Measurements from ENCODE around the gene KLHL1. TPM values are rescaled to one million over a fixed set of nuclear protein-coding genes. Genes with fewer than 3 reads are reported as not detected.

The KLHL1 gene
- total RNA-seq, 1 donor from 2014 or later = not detected

GRCh38 chr13:69866555-69866954 lies 241.7 kb downstream of the KLHL1 start:
- no peaks in the 10 kb centered on the region for H3K27me3 ChIP-seq (ENCODE audit: insufficient read depth, low read length)
- DNase-seq (ENCODE audit: low read depth) = no peak
- no peaks in the 10 kb centered on the region for H3K36me3 ChIP-seq (ENCODE audit: insufficient read depth, low read length)
- Mint-ChIP-seq H3K36me3 (ENCODE audit: low read depth, unreplicated experiment) (no peaks in the 10 kb centered on the region), H3K27me3 (ENCODE audit: low read depth, unreplicated experiment) (no peaks in the 10 kb centered on the region), H3K9me3 (ENCODE audit: unreplicated experiment) (no peaks in the 10 kb centered on the region), H3K27ac (ENCODE audit: unreplicated experiment) (no peak overlapping the region), H3K4me1 (ENCODE audit: low read depth, unreplicated experiment) (no peaks in the 10 kb centered on the region), H3K4me3 (ENCODE audit: unreplicated experiment) (no peak overlapping the region)
- no peaks in the 10 kb centered on the region for H3K4me1 ChIP-seq (ENCODE audit: insufficient read depth, low read length)
- no peak overlapping the region for H2AFZ ChIP-seq (ENCODE audit: low read depth, low read length)
- H3K27ac ChIP-seq (ENCODE audit: low read depth, low read length) = no peak overlapping the region
- H3K79me2 ChIP-seq (ENCODE audit: insufficient read depth, low read length) = no peaks in the 10 kb centered on the region
- no peak overlapping the region for H3K9ac ChIP-seq (ENCODE audit: low read length)
- TF ChIP-seq EZH2 (IDR thresholded peaks at IDR 0.05; ENCODE audit: insufficient read depth, low read length) = no peak
- TF ChIP-seq, protein P1, sequence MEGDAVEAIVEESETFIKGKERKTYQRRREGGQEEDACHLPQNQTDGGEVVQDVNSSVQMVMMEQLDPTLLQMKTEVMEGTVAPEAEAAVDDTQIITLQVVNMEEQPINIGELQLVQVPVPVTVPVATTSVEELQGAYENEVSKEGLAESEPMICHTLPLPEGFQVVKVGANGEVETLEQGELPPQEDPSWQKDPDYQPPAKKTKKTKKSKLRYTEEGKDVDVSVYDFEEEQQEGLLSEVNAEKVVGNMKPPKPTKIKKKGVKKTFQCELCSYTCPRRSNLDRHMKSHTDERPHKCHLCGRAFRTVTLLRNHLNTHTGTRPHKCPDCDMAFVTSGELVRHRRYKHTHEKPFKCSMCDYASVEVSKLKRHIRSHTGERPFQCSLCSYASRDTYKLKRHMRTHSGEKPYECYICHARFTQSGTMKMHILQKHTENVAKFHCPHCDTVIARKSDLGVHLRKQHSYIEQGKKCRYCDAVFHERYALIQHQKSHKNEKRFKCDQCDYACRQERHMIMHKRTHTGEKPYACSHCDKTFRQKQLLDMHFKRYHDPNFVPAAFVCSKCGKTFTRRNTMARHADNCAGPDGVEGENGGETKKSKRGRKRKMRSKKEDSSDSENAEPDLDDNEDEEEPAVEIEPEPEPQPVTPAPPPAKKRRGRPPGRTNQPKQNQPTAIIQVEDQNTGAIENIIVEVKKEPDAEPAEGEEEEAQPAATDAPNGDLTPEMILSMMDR (IDR thresholded peaks at IDR 0.05; ENCODE audit: insufficient read depth, low read depth, low read length) = no peak
- no peak overlapping the region for H3K4me3 ChIP-seq (ENCODE audit: insufficient read depth, low read depth, low read length)
- no peaks in the 10 kb centered on the region for H3K9me3 ChIP-seq (ENCODE audit: insufficient read depth, low read depth, low read length)
- H3K4me2 ChIP-seq (ENCODE audit: low read length) = no peak overlapping the region
- no peaks in the 10 kb centered on the region for H4K20me1 ChIP-seq (ENCODE audit: insufficient read depth, low read length)
- FAIRE-seq = no peak

GRCh38 chr13:69857183-69857821 lies 250.9 kb downstream of the KLHL1 start:
- Mint-ChIP-seq H3K27ac (ENCODE audit: unreplicated experiment) (peak overlapping the region; percentile 73), H3K36me3 (ENCODE audit: low read depth, unreplicated experiment) (no peaks in the 10 kb centered on the region), H3K9me3 (ENCODE audit: unreplicated experiment) (no peaks in the 10 kb centered on the region), H3K4me3 (ENCODE audit: unreplicated experiment) (no peak overlapping the region), H3K4me1 (ENCODE audit: low read depth, unreplicated experiment) (peaks cover 10% of the 10 kb centered on the region), H3K27me3 (ENCODE audit: low read depth, unreplicated experiment) (no peaks in the 10 kb centered on the region)
- H3K4me1 ChIP-seq (ENCODE audit: insufficient read depth, low read length) = no peaks in the 10 kb centered on the region
- DNase-seq (ENCODE audit: low read depth) (peak; percentile 7), FAIRE-seq (no peak)
- no peak overlapping the region for H3K9ac ChIP-seq (ENCODE audit: low read length)
- no peaks in the 10 kb centered on the region for H4K20me1 ChIP-seq (ENCODE audit: insufficient read depth, low read length)
- no peak overlapping the region for H3K4me2 ChIP-seq (ENCODE audit: low read length)
- H2AFZ ChIP-seq (ENCODE audit: low read depth, low read length) = no peak overlapping the region
- TF ChIP-seq EZH2 (IDR thresholded peaks at IDR 0.05; ENCODE audit: insufficient read depth, low read length) = no peak
- TF ChIP-seq, protein P1 (IDR thresholded peaks at IDR 0.05; ENCODE audit: insufficient read depth, low read depth, low read length) = peak; percentile 66
- H3K27me3 ChIP-seq (ENCODE audit: insufficient read depth, low read length) = no peaks in the 10 kb centered on the region
- H3K4me3 ChIP-seq (ENCODE audit: insufficient read depth, low read depth, low read length) = no peak overlapping the region
- H3K27ac ChIP-seq (ENCODE audit: low read depth, low read length) = no peak overlapping the region
- H3K36me3 ChIP-seq (ENCODE audit: insufficient read depth, low read length) = no peaks in the 10 kb centered on the region
- no peaks in the 10 kb centered on the region for H3K9me3 ChIP-seq (ENCODE audit: insufficient read depth, low read depth, low read length)
- no peaks in the 10 kb centered on the region for H3K79me2 ChIP-seq (ENCODE audit: insufficient read depth, low read length)

GRCh38 chr13:69856331-69856730 lies 251.9 kb downstream of the KLHL1 start:
- Mint-ChIP-seq H3K27ac (ENCODE audit: unreplicated experiment) (no peak overlapping the region), H3K27me3 (ENCODE audit: low read depth, unreplicated experiment) (no peaks in the 10 kb centered on the region), H3K4me1 (ENCODE audit: low read depth, unreplicated experiment) (peaks cover 10% of the 10 kb centered on the region), H3K36me3 (ENCODE audit: low read depth, unreplicated experiment) (no peaks in the 10 kb centered on the region), H3K9me3 (ENCODE audit: unreplicated experiment) (no peaks in the 10 kb centered on the region), H3K4me3 (ENCODE audit: unreplicated experiment) (no peak overlapping the region)
- Histone ChIP-seq H4K20me1 (ENCODE audit: insufficient read depth, low read length) (no peaks in the 10 kb centered on the region), H3K9me3 (ENCODE audit: insufficient read depth, low read depth, low read length) (no peaks in the 10 kb centered on the region), H3K27ac (ENCODE audit: low read depth, low read length) (no peak overlapping the region), H3K4me3 (ENCODE audit: insufficient read depth, low read depth, low read length) (no peak overlapping the region), H3K4me2 (ENCODE audit: low read length) (no peak overlapping the region), H3K36me3 (ENCODE audit: insufficient read depth, low read length) (no peaks in the 10 kb centered on the region), H2AFZ (ENCODE audit: low read depth, low read length) (no peak overlapping the region), H3K9ac (ENCODE audit: low read length) (no peak overlapping the region), H3K4me1 (ENCODE audit: insufficient read depth, low read length) (no peaks in the 10 kb centered on the region), H3K79me2 (ENCODE audit: insufficient read depth, low read length) (no peaks in the 10 kb centered on the region), H3K27me3 (ENCODE audit: insufficient read depth, low read length) (no peaks in the 10 kb centered on the region)
- TF ChIP-seq, protein P1 (IDR thresholded peaks at IDR 0.05; ENCODE audit: insufficient read depth, low read depth, low read length) = no peak
- TF ChIP-seq EZH2 (IDR thresholded peaks at IDR 0.05; ENCODE audit: insufficient read depth, low read length) = no peak
- DNase-seq (ENCODE audit: low read depth) (peak; percentile 0), FAIRE-seq (no peak)
